OCI-LY7 (cell line): Measurements from ENCODE around the gene ZNF763. TPM values are rescaled to one million over a fixed set of nuclear protein-coding genes. Genes with fewer than 3 reads are reported as not detected.
A peak's percentile ranks its signal among the peaks of the same experiment; 100 is the strongest.

Experiments used
- Bru-seq: library from RNA; stranded (reverse); fragments of 400-500 nt; gene quantifications from one replicate; lab custom pipeline; 2021; lab: Mats Ljungman, UMichigan
- BruChase-seq, 2 experiments: library from RNA; stranded (reverse); fragments of 400-500 nt; gene quantifications; one replicate each; lab custom pipeline; 2021; lab: Mats Ljungman, UMichigan
- BruUV-seq: library from RNA; stranded (reverse); fragments of 400-500 nt; replicated peaks from 2 replicates; lab custom pipeline; 2021; lab: Mats Ljungman, UMichigan
- CTCF ChIA-PET: fragments of 300-600 bp; sonication (Branson Sonifier 250); formaldehyde crosslinking; loops from one replicate; lab custom pipeline; 2022; ENCODE audit warnings: antibody characterized with exemption; ENCODE audit not compliant: unreplicated experiment; lab: Charles Lee
- POLR2A ChIA-PET: fragments of 300-600 bp; sonication (Branson Sonifier 250); formaldehyde crosslinking; loops from one replicate; lab custom pipeline; 2022; ENCODE audit warnings: antibody characterized with exemption; lab: Charles Lee
- DNase-seq: peaks from one replicate; pipeline ENCODE4 v3.0.0-alpha.2; 2015; ENCODE audit warnings: low spot score
- H2AFZ ChIP-seq: fragments of 200-600 bp; sonication (generic), shearing (Covaris generic); 2 replicates; pipeline ENCODE4 v1.6.1; 2014; ENCODE audit warnings: mild to moderate bottlenecking, antibody characterized with exemption, low read length, moderate library complexity
- H3K27ac ChIP-seq: fragments of 200-600 bp; sonication (generic); 2 replicates; pipeline ENCODE4 v1.5.1; 2014; ENCODE audit warnings: mixed run types, low read depth, mild to moderate bottlenecking, moderate library complexity, low read length, inconsistent platforms; ENCODE audit not compliant: poor library complexity, severe bottlenecking
- H3K36me3 ChIP-seq: fragments of 200-600 bp; sonication (generic); 2 replicates; pipeline ENCODE4 v1.6.1; 2014; ENCODE audit warnings: mild to moderate bottlenecking, antibody characterized with exemption, low read length, moderate library complexity, mixed read lengths; ENCODE audit not compliant: insufficient read depth
- H3K4me1 ChIP-seq: fragments of 200-600 bp; sonication (generic); 2 replicates; pipeline ENCODE4 v1.5.1; 2014; ENCODE audit warnings: mild to moderate bottlenecking, low read length; ENCODE audit not compliant: insufficient read depth, poor library complexity, severe bottlenecking
- H3K4me2 ChIP-seq: fragments of 200-600 bp; sonication (generic); 2 replicates; pipeline ENCODE4 v1.6.1; 2014; ENCODE audit warnings: mild to moderate bottlenecking, low read length
- H3K4me3 ChIP-seq: fragments of 200-600 bp; sonication (generic); 2 replicates; pipeline ENCODE4 v1.5.1; 2014; ENCODE audit warnings: mild to moderate bottlenecking, low read depth, low read length; ENCODE audit not compliant: poor library complexity, severe bottlenecking
- H3K79me2 ChIP-seq: fragments of 200-600 bp; sonication (generic); 2 replicates; pipeline ENCODE4 v1.6.1; 2016; ENCODE audit warnings: low read depth, mild to moderate bottlenecking, low read length, moderate library complexity, mixed read lengths; ENCODE audit not compliant: insufficient read depth
- H3K9me2 ChIP-seq: fragments of 200-600 bp; sonication (generic); 2 replicates; pipeline ENCODE4 v1.6.1; 2016; ENCODE audit warnings: mild to moderate bottlenecking, low read length, mixed read lengths; ENCODE audit not compliant: insufficient read depth
- H3K9me3 ChIP-seq: fragments of 200-600 bp; sonication (generic); 2 replicates; pipeline ENCODE4 v1.6.1; 2014; ENCODE audit warnings: mild to moderate bottlenecking, mixed run types, low read length, mixed read lengths
- H4K20me1 ChIP-seq: fragments of 200-600 bp; sonication (generic); 2 replicates; pipeline ENCODE4 v1.6.1; 2014; ENCODE audit warnings: mild to moderate bottlenecking, antibody characterized with exemption, low read length, moderate library complexity, mixed read lengths; ENCODE audit not compliant: insufficient read depth
- CTCF ChIP-seq: fragments of 200-600 bp; sonication (generic); conservative IDR thresholded peaks from 2 replicates; pipeline ENCODE4 v1.5.1; 2014; ENCODE audit warnings: mild to moderate bottlenecking, antibody characterized with exemption, low read length, moderate library complexity, mixed read lengths
- EZH2phosphoT487 ChIP-seq: fragments of 200-600 bp; sonication (generic); IDR thresholded peaks from 2 replicates; pipeline ENCODE4 v1.6.1; 2018; ENCODE audit warnings: low read depth, borderline replicate concordance, mild to moderate bottlenecking, mixed run types, antibody characterized with exemption, low read length, moderate library complexity, mixed read lengths
- intact Hi-C: fragments of 100-400 bp; cut with micrococcal nuclease; formaldehyde crosslinking; loops from one replicate; pipeline ENCODE4 v1.10.0; 2022; ENCODE audit not compliant: unreplicated experiment
- long read RNA-seq: library from polyadenylated mRNA; stranded (forward); transcript quantifications from one replicate; pipeline ENCODE4 v2.0.0, GENCODE V29; 2022
- total RNA-seq, 2 experiments: library from RNA; depleted of rRNA in 1 of 2; stranded (reverse); fragments of >200 nt in 1 of 2; shearing (Covaris generic) in 1 of 2; gene quantifications; 2 replicates each; pipeline ENCODE4 v1.2.3, GENCODE V29; 2014 to 2022

Gene ZNF763
- total RNA-seq (2014; rRNA removed; shearing (Covaris generic)) (2.7 and 2.8 TPM in 2 replicates), total RNA-seq (2022) (6.2 and 7.7 TPM in 2 replicates), Bru-seq, nascent RNA (percentile 64 among the genes with signal in this experiment), BruChase-seq, experiment 1, labeled RNA remaining after a 6-hour chase (percentile 61 among the genes with signal in this experiment), BruChase-seq, experiment 2, labeled RNA remaining after a 2-hour chase (percentile 61 among the genes with signal in this experiment)
- long read RNA-seq, partial matches to known transcripts = 0 of 7 reads
- long read RNA-seq, other reads (novel, unspliced or antisense) = 1 of 7 reads

- no peaks in the 10 kb centered on the region for H4K20me1 ChIP-seq
- intact Hi-C loops = loop anchor here (1.0 to 2.0 kb wide), 4 partner anchors 24 to 176 kb away; no protein-coding TSS in a partner anchor
- no peaks in the 10 kb centered on the region for H3K9me2 ChIP-seq
- H3K4me2 ChIP-seq = peak within 1 kb of the TSS; percentile 83
- no peaks in the 10 kb centered on the region for H3K36me3 ChIP-seq
- ChIA-PET CTCF (interaction anchor here (0.6 kb wide), 1 partner anchor 20 kb away, joined by 7 read pairs; no protein-coding TSS in a partner anchor), POLR2A (interaction anchor here (1.0 kb wide), 1 partner anchor 23 kb away, joined by 3 read pairs; no protein-coding TSS in a partner anchor)
- peak within 1 kb of the TSS; percentile 63 for H3K27ac ChIP-seq
- H3K9me3 ChIP-seq = no peaks in the 10 kb centered on the region
- no peaks in the 10 kb centered on the region for H3K79me2 ChIP-seq
- H2AFZ ChIP-seq = peak within 1 kb of the TSS; percentile 78
- H3K4me3 ChIP-seq = peak within 1 kb of the TSS; percentile 85
- peaks cover 15% of the 10 kb centered on the region for H3K4me1 ChIP-seq
- TSS peak; percentile 67 for BruUV-seq
- TF ChIP-seq CTCF = no peak
- no peak for TF ChIP-seq EZH2phosphoT487
- peak; percentile 95 for DNase-seq
These were observed at the start of gene ZNF763 for GRCh38 chr19:11964858-11965645. TSS of gene ZNF763 (plus strand) at chr19:11965040. CDS start at chr19:11965209, 169 bp downstream.

DNA sequence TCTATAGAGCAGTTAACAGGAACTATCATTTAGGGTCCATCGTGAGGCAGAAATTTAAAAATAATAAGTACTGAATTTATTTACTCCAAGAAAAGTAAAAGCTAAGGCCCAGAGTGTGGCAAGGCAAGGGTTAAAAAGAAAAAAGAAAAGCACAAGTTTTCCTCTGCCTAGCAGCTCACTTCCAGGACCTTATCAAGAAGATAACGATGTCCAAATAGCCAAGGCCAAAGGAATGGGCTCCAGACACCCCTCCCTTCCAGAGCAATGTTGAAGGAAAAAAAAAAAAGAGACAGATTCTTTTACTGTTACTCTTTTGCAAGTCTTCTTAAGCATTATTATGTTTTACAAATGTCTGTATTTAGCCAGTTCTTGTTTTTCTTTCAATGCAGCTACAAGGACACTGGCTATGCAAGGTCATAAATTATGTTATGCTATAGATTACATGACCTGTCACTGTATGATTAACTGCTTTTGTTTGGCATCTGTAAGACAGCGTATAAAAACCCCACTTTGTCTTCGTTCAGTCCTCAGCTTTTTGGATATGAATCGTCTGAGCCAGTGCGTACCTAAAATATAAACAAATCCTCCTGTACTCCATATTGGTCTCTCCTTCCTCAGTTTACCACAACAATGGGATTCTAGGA, 42.9 kb upstream of the ZNF763 start:
- Histone ChIP-seq H4K20me1 (peaks cover 4% of the 10 kb centered on the region; the same call in 1 of the 2 replicates), H3K4me2 (no peak overlapping the region), H3K4me1 (peaks cover 15% of the 10 kb centered on the region), H3K9me3 (no peaks in the 10 kb centered on the region), H3K79me2 (peaks cover 18% of the 10 kb centered on the region), H2AFZ (no peak overlapping the region), H3K36me3 (no peaks in the 10 kb centered on the region), H3K4me3 (no peak overlapping the region), H3K27ac (no peak overlapping the region), H3K9me2 (no peaks in the 10 kb centered on the region)
- TF ChIP-seq CTCF (no peak), EZH2phosphoT487 (no peak)
- POLR2A ChIA-PET = interaction anchor here (0.6 kb wide), 1 partner anchor 216 kb away, joined by 5 read pairs; no protein-coding TSS in a partner anchor
- no peak for DNase-seq
- BruUV-seq = no TSS peak
- intact Hi-C loops = loop anchor here (2.0 to 5.0 kb wide), 3 partner anchors 41 to 135 kb away; partner anchors contain the start of gene ZNF491
- CTCF ChIA-PET = interaction anchor here (0.6 kb wide), 2 partner anchors 34 to 68 kb away, joined by 3 to 4 read pairs; partner anchors contain the start of gene ZNF69
